Activated naive CD8-positive, alpha-beta T cell treated with anti-CD3 and anti-CD28 coated beads, Interleukin-2, amount 50 U/mL, for 24 hours (primary cell): ENCODE data around the gene CCND2.

ENCODE experiments used
- ATAC-seq: fragments of 150-1000 bp; cut with Tn5 transposase; one replicate; pipeline ENCODE4 v1.10.0; 2021
- DNase-seq: peaks from one replicate; pipeline ENCODE4 v3.0.0; 2021
- H3K27ac Mint-ChIP-seq: one replicate; pipeline ENCODE4 v1.8.0; 2021; ENCODE audit warnings: mild to moderate bottlenecking, mixed read lengths
- H3K27me3 Mint-ChIP-seq: one replicate; pipeline ENCODE4 v1.8.0; 2021; ENCODE audit warnings: mixed read lengths
- H3K36me3 Mint-ChIP-seq: one replicate; pipeline ENCODE4 v1.8.0; 2021; ENCODE audit warnings: low read depth, mixed read lengths
- H3K4me1 Mint-ChIP-seq: one replicate; pipeline ENCODE4 v1.8.0; 2021; ENCODE audit warnings: mixed read lengths
- H3K4me3 Mint-ChIP-seq: one replicate; pipeline ENCODE4 v1.8.0; 2021; ENCODE audit warnings: mild to moderate bottlenecking, moderate library complexity, mixed read lengths
- H3K9me3 Mint-ChIP-seq: one replicate; pipeline ENCODE4 v1.8.0; 2021; ENCODE audit warnings: mixed read lengths

CCND2 gene

DNA sequence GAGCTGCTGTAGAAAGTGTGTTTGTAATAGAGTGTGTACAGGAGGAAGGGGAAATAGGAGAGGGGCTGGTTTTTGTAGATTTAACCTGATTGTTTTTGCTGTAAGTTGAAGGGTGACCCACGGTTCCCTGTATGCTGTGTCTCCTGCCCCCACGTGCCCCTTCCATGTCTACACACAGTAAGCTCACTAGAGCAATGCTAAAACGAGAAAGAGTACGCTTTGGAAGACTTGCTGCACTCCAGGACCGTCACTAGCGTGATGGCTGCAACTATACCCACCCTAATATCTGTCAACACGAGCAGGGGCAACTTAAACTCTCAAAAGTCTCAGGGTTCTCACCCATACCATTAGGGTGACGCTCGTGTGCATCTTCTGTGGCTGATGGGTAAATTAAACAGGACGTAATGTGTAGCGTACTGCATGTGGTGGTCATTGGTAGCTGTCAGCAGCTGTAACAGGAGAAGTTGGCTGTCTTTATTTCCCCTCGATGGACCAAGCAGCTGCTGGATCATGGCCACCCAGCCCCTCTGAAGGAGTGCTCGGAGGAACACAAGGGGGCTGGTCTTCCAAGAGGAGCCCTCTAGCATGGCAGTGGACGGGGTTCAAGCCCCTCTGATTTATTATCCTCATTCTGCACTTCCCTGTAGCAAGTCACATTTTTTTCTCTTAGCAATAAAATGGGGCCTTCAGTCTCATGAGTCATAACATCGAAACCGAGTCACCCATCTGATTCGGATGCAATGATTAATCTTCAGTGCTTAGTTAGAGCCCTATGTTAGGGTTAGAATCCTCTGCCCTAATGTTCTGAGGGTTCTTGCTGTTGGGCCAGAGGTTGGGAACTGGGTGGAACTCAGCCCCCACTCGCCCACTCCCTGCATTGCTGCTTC, 14.0 kb downstream of the CCND2 start:
- peaks cover 87% of the 10 kb centered on the region for H3K36me3 Mint-ChIP-seq
- H3K9me3 Mint-ChIP-seq = no peaks in the 10 kb centered on the region
- H3K4me3 Mint-ChIP-seq = peak overlapping the region; percentile 27
- H3K27ac Mint-ChIP-seq = peak overlapping the region; percentile 67
- peak; percentile 9 for DNase-seq
- peak; percentile 63 for ATAC-seq
- peaks cover 94% of the 10 kb centered on the region for H3K4me1 Mint-ChIP-seq
- H3K27me3 Mint-ChIP-seq = no peaks in the 10 kb centered on the region

- Mint-ChIP-seq H3K27ac (peak overlapping the region; percentile 67), H3K36me3 (peaks cover 88% of the 10 kb centered on the region), H3K9me3 (no peaks in the 10 kb centered on the region), H3K4me3 (peak overlapping the region; percentile 27), H3K27me3 (no peaks in the 10 kb centered on the region), H3K4me1 (peaks cover 95% of the 10 kb centered on the region)
- ATAC-seq (peak; percentile 38), DNase-seq (peak; percentile 6)
Measured at GRCh38 chr12:4288296-4289131, 15.0 kb downstream of the CCND2 start.

DNA sequence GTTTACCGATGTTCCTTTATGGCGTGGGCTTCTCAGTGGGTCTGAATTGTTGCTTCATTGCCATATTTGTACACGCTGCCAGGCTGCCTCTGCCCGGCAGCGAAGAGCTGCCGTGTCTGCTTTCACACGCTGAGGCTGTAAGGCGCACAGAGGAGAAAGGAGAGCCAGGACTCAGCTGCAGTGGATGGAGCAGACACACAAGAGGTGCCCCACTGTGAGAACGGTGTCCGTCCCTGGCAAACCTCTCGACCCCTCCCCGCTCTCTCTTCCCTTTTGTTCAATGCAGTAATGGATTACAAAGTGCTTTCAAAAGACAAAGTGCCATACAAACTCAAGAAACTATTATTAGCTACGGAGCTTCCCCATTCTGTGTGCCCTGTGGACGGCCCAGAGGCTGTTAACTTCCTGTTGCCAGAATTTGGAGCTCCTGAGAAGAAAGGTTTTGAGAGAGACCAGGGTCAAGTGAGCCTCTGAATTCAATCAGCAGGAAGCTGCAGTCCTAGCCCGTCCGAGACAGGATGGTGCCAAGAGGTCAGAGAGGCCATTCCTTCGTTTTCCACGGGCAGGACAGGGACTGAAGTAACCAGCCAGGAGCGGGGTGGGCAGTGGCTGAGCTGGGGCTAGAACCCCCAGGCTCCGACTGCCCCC, 15.8 kb downstream of the CCND2 start:
- Mint-ChIP-seq H3K36me3 (peaks cover 88% of the 10 kb centered on the region), H3K27ac (peak overlapping the region; percentile 67), H3K9me3 (no peaks in the 10 kb centered on the region), H3K4me3 (no peak overlapping the region), H3K4me1 (peaks cover 95% of the 10 kb centered on the region), H3K27me3 (no peaks in the 10 kb centered on the region)
- ATAC-seq (no peak), DNase-seq (peak; percentile 1)

DNA sequence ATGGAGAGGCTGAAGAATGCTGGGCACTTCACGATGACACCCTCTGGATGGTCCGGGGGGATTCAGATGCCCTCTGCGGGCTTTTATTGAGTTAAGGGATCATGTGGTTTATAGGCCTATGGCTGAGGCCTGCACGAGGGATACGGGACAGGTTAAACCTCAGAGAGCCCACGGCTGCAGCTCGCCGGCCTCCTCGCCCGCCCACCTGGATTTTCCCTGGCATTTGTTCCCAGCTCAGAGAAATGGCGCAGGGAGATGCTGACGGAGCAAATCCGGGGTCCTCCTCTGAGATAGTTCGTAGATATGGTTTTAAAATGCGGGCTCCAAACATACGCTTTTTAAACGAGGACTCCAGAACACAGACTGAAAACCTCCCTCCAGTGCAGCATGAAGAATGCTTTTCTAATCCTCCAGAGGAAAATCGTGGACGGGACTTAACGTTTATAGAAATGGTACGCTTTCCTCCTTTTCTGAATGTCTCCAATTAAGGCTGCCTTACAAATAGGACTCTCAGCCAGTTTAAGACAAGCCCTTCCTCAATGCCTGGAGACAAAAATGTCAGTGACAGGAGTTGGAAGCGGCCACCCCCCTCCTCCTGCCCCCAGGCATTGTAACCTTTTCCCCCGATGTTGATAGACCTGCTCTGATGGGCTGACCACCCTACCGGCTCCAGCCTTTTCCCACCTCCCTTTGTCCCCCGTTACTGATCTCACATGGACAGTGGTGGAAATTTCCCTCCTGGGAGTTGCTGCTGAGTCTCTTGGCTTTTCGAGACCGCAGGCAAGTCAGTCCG, 16.6 kb downstream of the CCND2 start:
- ATAC-seq (no peak), DNase-seq (no peak)
- Mint-ChIP-seq H3K27ac (peak overlapping the region; percentile 24), H3K4me3 (no peak overlapping the region), H3K36me3 (peaks cover 93% of the 10 kb centered on the region), H3K27me3 (no peaks in the 10 kb centered on the region), H3K9me3 (no peaks in the 10 kb centered on the region), H3K4me1 (peaks cover 95% of the 10 kb centered on the region)

GRCh38 chr12:4292341-4293073, 18.9 kb downstream of the CCND2 start:
- ATAC-seq (no peak), DNase-seq (no peak)
- H3K4me1 Mint-ChIP-seq = peaks cover 84% of the 10 kb centered on the region
- H3K27me3 Mint-ChIP-seq = no peaks in the 10 kb centered on the region
- H3K27ac Mint-ChIP-seq = peak overlapping the region; percentile 92
- H3K36me3 Mint-ChIP-seq = peaks cover 90% of the 10 kb centered on the region
- H3K4me3 Mint-ChIP-seq = no peak overlapping the region
- H3K9me3 Mint-ChIP-seq = no peaks in the 10 kb centered on the region

GRCh38 chr12:4293299-4293965, 19.9 kb downstream of the CCND2 start:
- peak; percentile 90 for ATAC-seq
- H3K36me3 Mint-ChIP-seq = peaks cover 89% of the 10 kb centered on the region

DNA sequence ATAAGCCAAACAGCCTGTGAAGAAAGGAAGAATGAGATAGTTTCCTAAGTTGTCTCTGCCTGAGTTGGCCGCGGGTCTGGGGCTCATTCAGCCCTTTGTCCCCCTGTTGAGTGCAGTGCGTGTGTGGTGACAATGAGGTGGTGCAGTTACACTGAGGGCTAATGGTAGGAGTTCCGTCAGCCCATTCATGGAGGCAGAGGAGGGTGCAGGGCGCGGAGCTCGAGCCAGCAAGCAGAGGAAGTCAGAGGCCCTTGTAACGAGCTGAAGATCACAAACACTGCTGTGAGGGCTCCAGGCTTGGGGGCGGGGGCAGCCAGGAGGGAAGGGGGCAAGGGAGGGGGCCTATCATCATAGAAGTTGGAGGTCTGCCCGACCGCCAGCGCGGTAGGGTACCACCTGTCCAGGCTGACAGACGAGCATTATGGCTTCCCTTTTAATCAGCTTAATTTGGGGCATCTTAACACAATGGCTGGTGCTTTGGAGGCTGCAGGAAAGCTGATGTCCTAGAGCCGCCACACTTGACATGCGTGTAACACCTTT, 20.5 kb downstream of the CCND2 start:
- H3K27ac Mint-ChIP-seq = peak overlapping the region; percentile 92
- no peaks in the 10 kb centered on the region for H3K27me3 Mint-ChIP-seq
- H3K36me3 Mint-ChIP-seq = peaks cover 85% of the 10 kb centered on the region
- H3K4me1 Mint-ChIP-seq = peaks cover 75% of the 10 kb centered on the region
- DNase-seq = no peak
- peak overlapping the region; percentile 56 for H3K4me3 Mint-ChIP-seq
- H3K9me3 Mint-ChIP-seq = no peaks in the 10 kb centered on the region
- ATAC-seq = peak; percentile 31

More at GRCh38 chr12:4293299-4293965, 19.9 kb downstream of the CCND2 start:
- peaks cover 81% of the 10 kb centered on the region for H3K4me1 Mint-ChIP-seq
- no peaks in the 10 kb centered on the region for H3K9me3 Mint-ChIP-seq
- DNase-seq = peak; percentile 57
- H3K27ac Mint-ChIP-seq = peak overlapping the region; percentile 92
- H3K27me3 Mint-ChIP-seq = no peaks in the 10 kb centered on the region
- peak overlapping the region; percentile 56 for H3K4me3 Mint-ChIP-seq

DNA sequence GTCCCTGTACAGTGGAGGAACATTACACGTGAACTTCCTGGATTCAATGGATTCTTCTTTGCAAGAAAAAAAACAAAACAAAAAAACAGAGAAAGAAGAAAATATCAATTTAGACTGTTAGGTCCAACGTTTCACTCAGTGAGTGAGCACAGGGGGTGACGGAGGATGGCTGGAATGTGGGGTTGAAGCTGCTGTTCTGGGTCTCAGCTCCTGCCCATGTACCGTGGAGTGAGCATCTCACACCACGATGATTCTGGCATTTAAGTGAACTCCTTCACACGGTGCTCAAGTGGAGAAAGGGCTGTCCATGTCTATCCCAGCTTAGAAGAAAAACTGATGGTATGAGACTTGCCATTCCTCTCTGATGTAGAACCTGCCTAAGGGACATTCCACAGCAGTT, 23.2 kb downstream of the CCND2 start:
- Mint-ChIP-seq H3K4me3 (no peak overlapping the region), H3K27me3 (no peaks in the 10 kb centered on the region), H3K9me3 (no peaks in the 10 kb centered on the region), H3K27ac (peak overlapping the region; percentile 67), H3K36me3 (peaks cover 84% of the 10 kb centered on the region), H3K4me1 (peaks cover 54% of the 10 kb centered on the region)
- no peak for ATAC-seq
- DNase-seq = no peak

- H3K4me1 Mint-ChIP-seq = peaks cover 47% of the 10 kb centered on the region
- H3K4me3 Mint-ChIP-seq = no peak overlapping the region
- peak overlapping the region; percentile 16 for H3K27ac Mint-ChIP-seq
- DNase-seq (no peak), ATAC-seq (no peak)
- no peaks in the 10 kb centered on the region for H3K27me3 Mint-ChIP-seq
- H3K36me3 Mint-ChIP-seq = peaks cover 87% of the 10 kb centered on the region
- H3K9me3 Mint-ChIP-seq = no peaks in the 10 kb centered on the region
Measured at GRCh38 chr12:4297617-4298016, 24.1 kb downstream of the CCND2 start.

DNA sequence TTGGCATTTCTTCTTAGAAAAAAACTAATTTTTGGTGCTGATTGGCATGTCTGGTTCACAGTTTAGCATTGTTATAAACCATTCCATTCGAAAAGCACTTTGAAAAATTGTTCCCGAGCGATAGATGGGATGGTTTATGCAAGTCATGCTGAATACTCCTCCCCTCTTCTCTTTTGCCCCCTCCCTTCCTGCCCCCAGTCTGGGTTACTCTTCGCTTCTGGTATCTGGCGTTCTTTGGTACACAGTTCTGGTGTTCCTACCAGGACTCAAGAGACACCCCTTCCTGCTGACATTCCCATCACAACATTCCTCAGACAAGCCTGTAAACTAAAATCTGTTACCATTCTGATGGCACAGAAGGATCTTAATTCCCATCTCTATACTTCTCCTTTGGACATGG, 27.3 kb downstream of the CCND2 start:
- Mint-ChIP-seq H3K27me3 (no peaks in the 10 kb centered on the region), H3K4me3 (no peak overlapping the region), H3K27ac (peak overlapping the region; percentile 28), H3K36me3 (peaks cover 80% of the 10 kb centered on the region), H3K9me3 (no peaks in the 10 kb centered on the region), H3K4me1 (peaks cover 19% of the 10 kb centered on the region)
- ATAC-seq = no peak
- DNase-seq = no peak

DNA sequence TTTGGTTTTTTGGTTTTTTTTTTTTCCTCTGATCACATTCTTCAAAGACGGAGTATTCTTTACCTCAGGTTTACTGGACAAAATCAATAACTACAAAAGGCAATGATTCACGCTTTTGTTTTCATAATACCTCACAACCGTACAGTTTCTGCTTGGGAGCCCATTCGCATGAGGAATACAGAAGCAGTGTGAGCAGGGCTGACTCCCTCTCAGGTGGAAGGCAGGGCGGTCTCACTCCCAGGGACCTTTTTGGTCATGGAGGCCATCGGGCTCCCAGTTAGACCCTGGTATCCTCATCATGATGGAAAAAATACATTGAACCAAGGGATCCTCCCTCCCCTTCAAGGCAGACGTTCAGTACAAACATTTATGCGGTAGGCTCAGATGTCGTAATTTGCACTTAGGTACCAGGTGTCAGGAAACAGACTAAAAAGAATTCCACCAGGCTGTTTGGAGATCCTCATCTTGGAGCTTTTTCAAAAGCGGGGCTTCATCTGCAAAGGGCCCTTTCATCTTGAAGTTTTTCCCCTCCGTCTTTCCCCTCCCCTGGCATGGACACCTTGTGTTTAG, 28.5 kb downstream of the CCND2 start:
- DNase-seq (no peak), ATAC-seq (no peak)
- Mint-ChIP-seq H3K27me3 (no peaks in the 10 kb centered on the region), H3K4me1 (peaks cover 15% of the 10 kb centered on the region), H3K36me3 (peaks cover 79% of the 10 kb centered on the region), H3K9me3 (no peaks in the 10 kb centered on the region), H3K4me3 (no peak overlapping the region), H3K27ac (peak overlapping the region; percentile 32)

- peak overlapping the region; percentile 25 for H3K27ac Mint-ChIP-seq
- no peaks in the 10 kb centered on the region for H3K9me3 Mint-ChIP-seq
- no peaks in the 10 kb centered on the region for H3K27me3 Mint-ChIP-seq
- peaks cover 75% of the 10 kb centered on the region for H3K36me3 Mint-ChIP-seq
- H3K4me1 Mint-ChIP-seq = peaks cover 11% of the 10 kb centered on the region
- no peak for DNase-seq
- no peak for ATAC-seq
- H3K4me3 Mint-ChIP-seq = no peak overlapping the region
Measured at GRCh38 chr12:4302881-4303280, 29.3 kb downstream of the CCND2 start.
